Astrocyte of the spinal cord (primary cell): ENCODE data around the gene TENM4.

Source experiments
- DNase-seq: peaks from one replicate; pipeline ENCODE4 v3.0.0; 2011; ENCODE audit warnings: low read depth, low spot score
- H3K4me3 ChIP-seq: 2 replicates; pipeline ENCODE4 v1.5.1; 2011; ENCODE audit warnings: low read depth, mild to moderate bottlenecking, low read length, moderate library complexity
- CTCF ChIP-seq: IDR thresholded peaks from 2 replicates; pipeline ENCODE4 v1.5.1; 2012; ENCODE audit warnings: low read depth, mild to moderate bottlenecking, low read length, inconsistent platforms
- in situ Hi-C: cut with HindIII; loops from 2 replicates; pipeline ENCODE4 v1.10.0; 2017; ENCODE audit warnings: low sequenced_read_pairs

TENM4 gene

GRCh38 chr11:79425463-79425862 is 15.4 kb downstream of the TENM4 start:
- in situ Hi-C loops: no loop called here
- DNase-seq: no peak
- no peak overlapping the region for H3K4me3 ChIP-seq
- TF ChIP-seq CTCF: no peak

GRCh38 chr11:79423736-79424135 is 17.1 kb downstream of the TENM4 start:
- in situ Hi-C loops: no loop called here
- no peak for TF ChIP-seq CTCF
- no peak overlapping the region for H3K4me3 ChIP-seq
- DNase-seq: no peak

GRCh38 chr11:79422866-79423265 is 18.0 kb downstream of the TENM4 start:
- H3K4me3 ChIP-seq: no peak overlapping the region
- no peak for TF ChIP-seq CTCF
- in situ Hi-C loops: no loop called here
- DNase-seq: no peak

- in situ Hi-C loops: no loop called here
- DNase-seq: no peak
- no peak for TF ChIP-seq CTCF
- H3K4me3 ChIP-seq: no peak overlapping the region
Measured at GRCh38 chr11:79421820-79422219, 19.0 kb downstream of the TENM4 start.

GRCh38 chr11:79419120-79419519 is 21.7 kb downstream of the TENM4 start:
- no peak for TF ChIP-seq CTCF
- peak; percentile 82 for DNase-seq
- in situ Hi-C loops: no loop called here
- no peak overlapping the region for H3K4me3 ChIP-seq

- in situ Hi-C loops: no loop called here
- DNase-seq: no peak
- no peak for TF ChIP-seq CTCF
- no peak overlapping the region for H3K4me3 ChIP-seq
Measured at GRCh38 chr11:79418241-79418640, 22.6 kb downstream of the TENM4 start.
